ENCODE data around the gene SERPINI2.
"Not testable (repeated sequence)": the region's sequence is repeated elsewhere in the genome, so short reads cannot be mapped to it uniquely, and the experiment has no call there.

Gene SERPINI2

DNA sequence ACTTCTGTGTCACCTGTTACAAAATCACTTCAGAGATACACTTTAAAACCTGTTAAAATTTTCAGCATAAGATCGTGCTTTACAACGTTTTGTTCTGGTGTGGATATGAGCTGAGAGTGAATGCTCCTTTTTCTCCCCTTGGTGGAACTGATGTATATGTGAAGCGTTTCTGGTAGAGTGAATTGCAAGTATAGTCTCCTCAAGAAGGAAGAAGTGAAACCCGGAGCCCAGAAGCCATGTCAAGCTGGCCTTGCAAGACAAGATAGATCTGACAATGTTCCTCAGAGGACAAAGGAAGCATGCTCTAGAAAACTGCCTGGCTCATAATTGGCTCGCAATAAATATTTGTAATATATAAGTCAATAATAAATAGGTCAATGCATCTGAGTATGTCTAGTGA lies 23.6 kb downstream of the SERPINI2 start:
- DNase-seq = peak; percentile 17 to 66 (median 32)

DNA sequence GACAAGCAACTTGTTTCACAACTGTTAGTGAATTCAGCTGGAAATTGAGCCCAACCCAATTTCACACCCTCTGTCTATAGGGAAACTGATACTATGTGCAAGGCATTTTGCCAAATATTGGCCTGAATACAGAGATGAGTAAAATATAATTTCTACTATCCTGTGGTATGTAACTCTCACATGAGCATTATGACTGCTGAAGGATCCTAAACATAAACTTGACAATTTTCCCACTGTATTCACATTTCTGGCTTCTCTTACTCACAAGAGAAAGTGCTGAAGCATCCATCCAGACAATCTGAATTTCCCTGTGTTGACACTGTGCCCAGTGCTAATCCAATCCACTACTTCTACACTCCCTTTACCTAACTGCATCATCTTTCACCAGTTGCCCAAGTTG lies 28.4 kb downstream of the SERPINI2 start:
- DNase-seq = no peak

GRCh38 chr3:167441256-167441655 lies 32.6 kb downstream of the SERPINI2 start:
- peak; percentile 2 to 55 (median 17) for DNase-seq

GRCh38 chr3:167437428-167438139 lies 36.3 kb downstream of the SERPINI2 start:
- no peak for DNase-seq

- not testable (repeated sequence) for DNase-seq
Observed at GRCh38 chr3:167426962-167427361, 46.9 kb downstream of the SERPINI2 start.

DNA sequence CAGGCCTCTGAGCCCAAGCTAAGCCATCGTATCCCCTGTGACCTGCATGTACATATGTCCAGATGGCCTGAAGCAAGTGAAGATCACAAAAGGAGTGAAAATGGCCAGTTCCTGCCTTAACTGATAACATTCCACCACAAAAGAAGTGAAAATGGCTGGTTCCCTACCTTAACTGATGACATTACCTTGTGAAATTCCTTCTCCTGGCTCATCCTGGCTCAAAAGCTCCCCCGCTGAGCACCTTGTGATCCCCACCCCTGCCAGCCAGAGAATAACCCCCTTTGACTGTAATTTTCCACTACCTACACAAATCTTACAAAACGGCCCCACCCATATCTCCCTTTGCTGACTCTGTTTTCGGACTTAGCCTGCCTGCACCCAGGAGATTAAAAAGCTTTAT lies 51.4 kb downstream of the SERPINI2 start:
- not testable (repeated sequence) for DNase-seq

GRCh38 chr3:167409611-167410010 lies 64.2 kb downstream of the SERPINI2 start:
- no peak for DNase-seq

DNA sequence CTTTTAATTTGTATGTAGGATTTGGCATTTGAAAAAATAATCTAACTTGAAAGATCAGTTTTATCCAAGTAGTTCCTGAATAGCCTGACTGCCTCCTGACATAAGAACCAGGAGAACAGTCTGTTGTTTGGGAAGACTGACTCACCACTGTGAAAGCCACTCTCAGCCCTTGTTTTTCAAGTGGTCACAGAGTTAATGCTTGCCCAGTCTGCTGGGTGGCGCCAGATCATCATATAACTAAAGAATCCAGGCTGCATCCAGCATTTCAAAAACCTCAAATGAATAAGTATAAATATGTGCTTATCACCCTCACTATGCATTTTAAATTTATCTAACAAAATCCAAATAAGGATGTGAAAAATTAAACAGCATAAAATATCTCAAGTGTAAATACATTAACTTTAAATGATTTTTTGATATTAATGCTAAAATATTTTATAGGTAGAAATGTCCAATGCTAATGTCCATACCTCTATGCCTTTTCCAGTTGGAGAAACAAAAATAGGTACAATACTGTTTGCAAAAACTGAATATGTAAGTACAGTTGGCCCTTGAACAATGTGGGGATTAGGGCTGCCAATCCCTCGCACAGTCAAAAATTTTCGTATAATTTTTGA lies 66.9 kb downstream of the SERPINI2 start:
- peak; percentile 62 to 76 (median 66) for DNase-seq

GRCh38 chr3:167397826-167398225 lies 76.0 kb downstream of the SERPINI2 start:
- no peak for DNase-seq

GRCh38 chr3:167396075-167396474 lies 77.8 kb downstream of the SERPINI2 start:
- no peak for DNase-seq

GRCh38 chr3:167394003-167394402 lies 79.8 kb downstream of the SERPINI2 start:
- peak in 1 of 4 experiments; percentile 10 for DNase-seq

All from suppressor macrophage (primary cell).